ENCODE results near the gene CDK12. TPM values are rescaled to one million over a fixed set of nuclear protein-coding genes. Genes with fewer than 3 reads are reported as not detected.
A peak's percentile ranks its signal among the peaks of the same experiment; 100 is the strongest.

CDK12 gene
- total and polyA plus RNA-seq, 9 of the 15 experiments (the other 6 are each of a cell fraction or from before 2014, with no cell fraction given): 3.4 to 65.6 (median 36.8) TPM

GRCh38 chr17:39563476-39563875 lies 102.2 kb downstream of the CDK12 start:
- no peak overlapping the region for H3K27ac ChIP-seq (ENCODE audit: extremely low read depth, low read depth, low read length)
- no TSS peak for BruUV-seq (replicated peaks)
- H2AFZ ChIP-seq (ENCODE audit: low read depth, low read length): no peak overlapping the region
- ChIA-PET CTCF (ENCODE audit: low intra/inter-chr PET ratio) (no interaction called here), POLR2A (interaction anchor here (0.6 to 1.2 kb wide), 3 partner anchors 10 to 140 kb away, joined by 3 to 4 read pairs (median 3); no protein-coding TSS in a partner anchor)
- no peaks in the 10 kb centered on the region for H3K27me3 ChIP-seq (ENCODE audit: control insufficient read depth in 2 of 2, insufficient read depth in 2 of 2, low read length in 2 of 2)
- ATAC-seq (no peak), DNase-seq (ENCODE audit: extremely low read depth in 1 of 4, low spot score in 3 of 4) (no peak), FAIRE-seq (no peak)
- peaks cover 19% of the 10 kb centered on the region; the same call in 2 of the 3 replicates for H3K36me3 ChIP-seq (ENCODE audit: control insufficient read depth, insufficient read depth, low read length)
- no peaks in the 10 kb centered on the region for H3K4me1 ChIP-seq (replicated peaks in 1 of 2; ENCODE audit: control insufficient read depth in 2 of 2, insufficient read depth in 2 of 2, low read length in 2 of 2)
- in situ Hi-C loops (cut with MboI): no loop called here
- peaks cover 3% of the 10 kb centered on the region for H3K9me1 ChIP-seq (ENCODE audit: control insufficient read depth, insufficient read depth, low read length)
- no peak overlapping the region for H3K4me3 ChIP-seq
- H3K9ac ChIP-seq (ENCODE audit: insufficient read depth in 1 of 2, low read depth in 2 of 2, low read length in 2 of 2): no peak overlapping the region
- no peak overlapping the region for H3K4me2 ChIP-seq (ENCODE audit: insufficient read depth, low read length)
- H3K79me2 ChIP-seq (ENCODE audit: control insufficient read depth, insufficient read depth, low read length): no peaks in the 10 kb centered on the region
- TF ChIP-seq RBFOX2 (IDR thresholded peaks at IDR 0.05; ENCODE audit: low read depth, low read length): no peak
- TF ChIP-seq PPARD (CRISPR knock-in tag; IDR thresholded peaks at IDR 0.05): no peak
- TF ChIP-seq HNRNPLL (IDR thresholded peaks at IDR 0.05; ENCODE audit: low read depth, low read length, poor library complexity, severe bottlenecking): peak; percentile 83
- H3K9me3 ChIP-seq (replicated peaks; ENCODE audit: control insufficient read depth, insufficient read depth, low read depth, low read length): no peaks in the 10 kb centered on the region
- intact Hi-C loops (cut with micrococcal nuclease): no loop called here
- WGBS (ENCODE audit: insufficient coverage, low coverage, missing lambda C conversion rate): 37% methylated on average over 13 of the region's 17 CpGs
- H4K20me1 ChIP-seq (replicated peaks; ENCODE audit: control insufficient read depth, insufficient read depth, low read length): no peaks in the 10 kb centered on the region

GRCh38 chr17:39564211-39564848 lies 103.0 kb downstream of the CDK12 start:
- FAIRE-seq: no peak
- no peak overlapping the region for H3K27ac ChIP-seq (ENCODE audit: extremely low read depth, low read depth, low read length)

More at GRCh38 chr17:39564211-39564848, 103.0 kb downstream of the CDK12 start:
- Histone ChIP-seq H3K4me2 (ENCODE audit: insufficient read depth, low read length) (no peak overlapping the region), H3K4me3 (no peak overlapping the region), H3K9ac (ENCODE audit: insufficient read depth in 1 of 2, low read depth in 2 of 2, low read length in 2 of 2) (no peak overlapping the region), H3K4me1 (replicated peaks in 1 of 2; ENCODE audit: control insufficient read depth in 2 of 2, insufficient read depth in 2 of 2, low read length in 2 of 2) (no peaks in the 10 kb centered on the region), H3K9me3 (replicated peaks; ENCODE audit: control insufficient read depth, insufficient read depth, low read depth, low read length) (no peaks in the 10 kb centered on the region), H3K27me3 (ENCODE audit: control insufficient read depth in 2 of 2, insufficient read depth in 2 of 2, low read length in 2 of 2) (no peaks in the 10 kb centered on the region), H3K9me1 (ENCODE audit: control insufficient read depth, insufficient read depth, low read length) (peaks cover 3% of the 10 kb centered on the region), H2AFZ (ENCODE audit: low read depth, low read length) (no peak overlapping the region), H3K79me2 (ENCODE audit: control insufficient read depth, insufficient read depth, low read length) (no peaks in the 10 kb centered on the region), H3K36me3 (ENCODE audit: control insufficient read depth, insufficient read depth, low read length) (peaks cover 20% of the 10 kb centered on the region; the same call in 2 of the 3 replicates), H4K20me1 (replicated peaks; ENCODE audit: control insufficient read depth, insufficient read depth, low read length) (no peaks in the 10 kb centered on the region)
- in situ Hi-C loops (cut with MboI) (no loop called here), intact Hi-C loops (cut with micrococcal nuclease) (no loop called here)
- CTCF ChIA-PET (ENCODE audit: low intra/inter-chr PET ratio): no interaction called here
- whole genome bisulfite sequencing (ENCODE audit: insufficient coverage, low coverage, missing lambda C conversion rate): 75% methylated on average over 4 of the region's 4 CpGs
- POLR2A ChIA-PET: interaction anchor here (0.6 kb wide), 1 partner anchor 9 kb away, joined by 3 read pairs; no protein-coding TSS in a partner anchor
- no TSS peak for BruUV-seq (replicated peaks)
- ATAC-seq (no peak), DNase-seq (ENCODE audit: extremely low read depth in 1 of 4, low spot score in 3 of 4) (peak in 2 of 4 experiments; percentile 45 to 52)
- TF ChIP-seq RFX1 (IDR thresholded peaks at IDR 0.05) (peak; percentile 85), PML (IDR thresholded peaks at IDR 0.05; ENCODE audit: low read length) (no peak), ESRRB (CRISPR knock-in tag; IDR thresholded peaks at IDR 0.05; ENCODE audit: borderline replicate concordance) (no peak)

All from K562 (cell line).